ENCODE data around the gene PTPN22. TPM values are rescaled to one million over a fixed set of nuclear protein-coding genes. Genes with fewer than 3 reads are reported as not detected.

PTPN22 gene
- total and polyA plus RNA-seq, 9 of the 15 experiments (the other 6 are each of a cell fraction or from before 2014, with no cell fraction given), result 0.45 to 4.6 (median 1.1) TPM

DNA sequence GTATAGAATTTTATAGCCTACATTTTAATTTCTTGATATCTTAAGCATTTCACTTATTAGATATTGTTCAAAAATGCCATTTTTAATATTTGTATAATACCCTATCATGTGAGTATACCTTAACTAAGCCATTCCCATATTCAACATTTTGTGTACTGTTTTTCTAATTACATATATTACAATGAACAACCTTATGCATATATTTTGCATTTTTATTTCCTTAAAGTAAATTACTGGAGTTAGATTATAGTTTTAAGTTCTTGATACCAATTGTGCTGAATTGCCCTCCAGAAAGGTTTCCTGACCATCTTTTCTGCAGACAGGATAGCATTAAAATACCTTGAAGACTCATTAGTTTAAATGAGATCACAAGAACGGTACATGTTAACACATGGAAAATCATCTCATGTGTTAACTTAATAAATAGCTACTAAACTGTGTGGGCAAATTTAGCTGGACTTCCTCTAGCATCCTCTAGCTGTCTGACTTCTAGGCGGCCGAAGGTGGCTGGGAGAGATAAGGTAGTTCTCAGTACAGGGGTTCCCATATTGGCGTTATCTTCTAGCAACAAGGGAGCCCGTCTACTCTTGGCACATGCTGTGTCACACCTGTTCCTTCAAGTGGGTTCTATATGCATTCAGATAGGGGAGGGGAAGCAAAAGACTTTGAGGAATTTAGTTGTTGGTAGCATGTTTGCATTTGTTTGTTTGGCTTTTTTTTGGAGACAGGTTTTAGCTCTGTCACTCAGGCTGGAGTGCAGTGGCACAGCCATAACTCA lies 42.6 kb upstream of the PTPN22 start (continued):
- TF ChIP-seq, protein P1, sequence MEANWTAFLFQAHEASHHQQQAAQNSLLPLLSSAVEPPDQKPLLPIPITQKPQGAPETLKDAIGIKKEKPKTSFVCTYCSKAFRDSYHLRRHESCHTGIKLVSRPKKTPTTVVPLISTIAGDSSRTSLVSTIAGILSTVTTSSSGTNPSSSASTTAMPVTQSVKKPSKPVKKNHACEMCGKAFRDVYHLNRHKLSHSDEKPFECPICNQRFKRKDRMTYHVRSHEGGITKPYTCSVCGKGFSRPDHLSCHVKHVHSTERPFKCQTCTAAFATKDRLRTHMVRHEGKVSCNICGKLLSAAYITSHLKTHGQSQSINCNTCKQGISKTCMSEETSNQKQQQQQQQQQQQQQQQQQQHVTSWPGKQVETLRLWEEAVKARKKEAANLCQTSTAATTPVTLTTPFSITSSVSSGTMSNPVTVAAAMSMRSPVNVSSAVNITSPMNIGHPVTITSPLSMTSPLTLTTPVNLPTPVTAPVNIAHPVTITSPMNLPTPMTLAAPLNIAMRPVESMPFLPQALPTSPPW (CRISPR knock-in tag; IDR thresholded peaks at IDR 0.05), result peak; percentile 78
- TF ChIP-seq KAT7 (CRISPR knock-in tag; IDR thresholded peaks at IDR 0.05; ENCODE audit: borderline replicate concordance), result no peak
- no peak for TF ChIP-seq ZNF408 (CRISPR knock-in tag; IDR thresholded peaks at IDR 0.05; ENCODE audit: low read depth)
- TF ChIP-seq ZNF766 (CRISPR knock-in tag; conservative IDR thresholded peaks at IDR 0.05), result peak; percentile 94
- TF ChIP-seq BHLHE40 (IDR thresholded peaks at IDR 0.05; ENCODE audit: low read length), result peak; percentile 99
- TF ChIP-seq CTBP1 (IDR thresholded peaks at IDR 0.05; ENCODE audit: borderline replicate concordance), result peak; percentile 100
- no peak for TF ChIP-seq HMG20B (CRISPR knock-in tag; IDR thresholded peaks at IDR 0.05)
- TF ChIP-seq RBBP5 (IDR thresholded peaks at IDR 0.05; ENCODE audit: borderline replicate concordance, insufficient read depth, low read length, poor library complexity, severe bottlenecking), result peak; percentile 22
- TF ChIP-seq, protein P2, sequence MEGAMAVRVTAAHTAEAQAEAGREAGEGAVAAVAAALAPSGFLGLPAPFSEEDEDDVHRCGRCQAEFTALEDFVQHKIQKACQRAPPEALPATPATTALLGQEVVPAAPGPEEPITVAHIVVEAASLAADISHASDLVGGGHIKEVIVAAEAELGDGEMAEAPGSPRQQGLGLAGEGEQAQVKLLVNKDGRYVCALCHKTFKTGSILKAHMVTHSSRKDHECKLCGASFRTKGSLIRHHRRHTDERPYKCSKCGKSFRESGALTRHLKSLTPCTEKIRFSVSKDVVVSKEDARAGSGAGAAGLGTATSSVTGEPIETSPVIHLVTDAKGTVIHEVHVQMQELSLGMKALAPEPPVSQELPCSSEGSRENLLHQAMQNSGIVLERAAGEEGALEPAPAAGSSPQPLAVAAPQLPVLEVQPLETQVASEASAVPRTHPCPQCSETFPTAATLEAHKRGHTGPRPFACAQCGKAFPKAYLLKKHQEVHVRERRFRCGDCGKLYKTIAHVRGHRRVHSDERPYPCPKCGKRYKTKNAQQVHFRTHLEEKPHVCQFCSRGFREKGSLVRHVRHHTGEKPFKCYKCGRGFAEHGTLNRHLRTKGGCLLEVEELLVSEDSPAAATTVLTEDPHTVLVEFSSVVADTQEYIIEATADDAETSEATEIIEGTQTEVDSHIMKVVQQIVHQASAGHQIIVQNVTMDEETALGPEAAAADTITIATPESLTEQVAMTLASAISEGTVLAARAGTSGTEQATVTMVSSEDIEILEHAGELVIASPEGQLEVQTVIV (CRISPR knock-in tag; IDR thresholded peaks at IDR 0.05; ENCODE audit: borderline replicate concordance), result no peak
- peak; percentile 78 for TF ChIP-seq ZNF274 (IDR thresholded peaks at IDR 0.05; ENCODE audit: borderline replicate concordance, low read depth, low read length)
- no peak for TF ChIP-seq HDGF (IDR thresholded peaks at IDR 0.05)
- TF ChIP-seq ATF1 (CRISPR knock-in tag; IDR thresholded peaks at IDR 0.05), result no peak
- TF ChIP-seq ATF1 (tag; IDR thresholded peaks at IDR 0.05), result peak; percentile 44
- peak; percentile 66; the same call in 1 of the 2 replicates for TF ChIP-seq ZNF24 (IDR thresholded peaks at IDR 0.05)
- peak; percentile 97 for TF ChIP-seq HDAC3 (IDR thresholded peaks at IDR 0.05; ENCODE audit: borderline replicate concordance, partially characterized antibody)
- no peak for TF ChIP-seq NR4A1 (CRISPR knock-in tag; IDR thresholded peaks at IDR 0.05)
- peak; percentile 79 for TF ChIP-seq NR4A1 (tag; IDR thresholded peaks at IDR 0.05)
- TF ChIP-seq PHB (CRISPR knock-in tag; IDR thresholded peaks at IDR 0.05), result no peak
- TF ChIP-seq SMAD4 (CRISPR knock-in tag; conservative IDR thresholded peaks at IDR 0.05), result peak; percentile 99
- TF ChIP-seq KDM1A (IDR thresholded peaks at IDR 0.05), result peak; percentile 96 to 98
- no peak for TF ChIP-seq POLR3A (IDR thresholded peaks at IDR 0.05; ENCODE audit: borderline replicate concordance, extremely low read depth, insufficient read depth, insufficient read length)
- no peak for TF ChIP-seq POU5F1 (IDR thresholded peaks at IDR 0.05; ENCODE audit: borderline replicate concordance, low read depth, low read length, partially characterized antibody)
- no peak for TF ChIP-seq ZNF398 (CRISPR knock-in tag; IDR thresholded peaks at IDR 0.05)
- peak; percentile 94 for TF ChIP-seq MTA1 (IDR thresholded peaks at IDR 0.05; ENCODE audit: borderline replicate concordance)
- TF ChIP-seq TBP (optimal IDR thresholded peaks at IDR 0.05; ENCODE audit: low read depth, low read length), result peak; percentile 6

All from K562 (cell line).